ENCODE results near the gene S100A13.

DNA sequence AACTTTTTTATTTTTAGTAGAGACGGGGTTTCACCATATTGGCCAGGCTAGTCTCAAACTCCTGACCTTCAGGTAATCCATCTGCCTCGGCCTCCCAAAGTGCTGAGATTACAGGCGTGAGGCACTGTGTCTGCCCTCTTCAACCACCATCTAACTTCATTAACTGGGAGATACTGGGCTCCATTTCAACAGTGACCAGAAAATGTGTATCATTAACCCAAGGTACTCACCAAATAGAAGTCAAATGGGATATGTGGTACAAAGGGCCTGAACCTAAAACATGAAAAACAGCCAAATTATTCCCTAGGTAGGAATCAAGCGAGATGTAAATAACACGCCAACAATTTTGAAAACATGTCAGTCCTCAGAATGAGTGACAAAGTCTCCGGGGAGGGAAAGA lies 42.3 kb upstream of the S100A13 start:
- TF ChIP-seq CTCF (IDR thresholded peaks at IDR 0.05; ENCODE audit: insufficient read depth, low read length, poor library complexity, severe bottlenecking) (no peak), EZH2phosphoT487 (conservative IDR thresholded peaks at IDR 0.05; ENCODE audit: low read length) (no peak)
